ENCODE results near the gene RBM10. TPM values are rescaled to one million over a fixed set of nuclear protein-coding genes. Genes with fewer than 3 reads are reported as not detected.

RBM10 gene
- total RNA-seq, 1 donor from 2014 or later, result 74.6 TPM

- no peak for DNase-seq
- H3K36me3 Mint-ChIP-seq (ENCODE audit: unreplicated experiment), result no peaks in the 10 kb centered on the region
- no peak overlapping the region for H3K27ac Mint-ChIP-seq (ENCODE audit: unreplicated experiment)
- no peak overlapping the region for H3K4me3 Mint-ChIP-seq (ENCODE audit: unreplicated experiment)
- peaks cover 3% of the 10 kb centered on the region for H3K9me3 Mint-ChIP-seq (ENCODE audit: unreplicated experiment)
- H3K4me1 Mint-ChIP-seq (ENCODE audit: low read depth, unreplicated experiment), result no peaks in the 10 kb centered on the region
- TF ChIP-seq, protein P1, sequence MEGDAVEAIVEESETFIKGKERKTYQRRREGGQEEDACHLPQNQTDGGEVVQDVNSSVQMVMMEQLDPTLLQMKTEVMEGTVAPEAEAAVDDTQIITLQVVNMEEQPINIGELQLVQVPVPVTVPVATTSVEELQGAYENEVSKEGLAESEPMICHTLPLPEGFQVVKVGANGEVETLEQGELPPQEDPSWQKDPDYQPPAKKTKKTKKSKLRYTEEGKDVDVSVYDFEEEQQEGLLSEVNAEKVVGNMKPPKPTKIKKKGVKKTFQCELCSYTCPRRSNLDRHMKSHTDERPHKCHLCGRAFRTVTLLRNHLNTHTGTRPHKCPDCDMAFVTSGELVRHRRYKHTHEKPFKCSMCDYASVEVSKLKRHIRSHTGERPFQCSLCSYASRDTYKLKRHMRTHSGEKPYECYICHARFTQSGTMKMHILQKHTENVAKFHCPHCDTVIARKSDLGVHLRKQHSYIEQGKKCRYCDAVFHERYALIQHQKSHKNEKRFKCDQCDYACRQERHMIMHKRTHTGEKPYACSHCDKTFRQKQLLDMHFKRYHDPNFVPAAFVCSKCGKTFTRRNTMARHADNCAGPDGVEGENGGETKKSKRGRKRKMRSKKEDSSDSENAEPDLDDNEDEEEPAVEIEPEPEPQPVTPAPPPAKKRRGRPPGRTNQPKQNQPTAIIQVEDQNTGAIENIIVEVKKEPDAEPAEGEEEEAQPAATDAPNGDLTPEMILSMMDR (IDR thresholded peaks at IDR 0.05; ENCODE audit: partially characterized antibody, unreplicated experiment), result no peak
- peaks cover 3% of the 10 kb centered on the region for H3K27me3 Mint-ChIP-seq (ENCODE audit: unreplicated experiment)
Measured at GRCh38 chrX:47174376-47174775, 29.4 kb downstream of the RBM10 start.

DNA sequence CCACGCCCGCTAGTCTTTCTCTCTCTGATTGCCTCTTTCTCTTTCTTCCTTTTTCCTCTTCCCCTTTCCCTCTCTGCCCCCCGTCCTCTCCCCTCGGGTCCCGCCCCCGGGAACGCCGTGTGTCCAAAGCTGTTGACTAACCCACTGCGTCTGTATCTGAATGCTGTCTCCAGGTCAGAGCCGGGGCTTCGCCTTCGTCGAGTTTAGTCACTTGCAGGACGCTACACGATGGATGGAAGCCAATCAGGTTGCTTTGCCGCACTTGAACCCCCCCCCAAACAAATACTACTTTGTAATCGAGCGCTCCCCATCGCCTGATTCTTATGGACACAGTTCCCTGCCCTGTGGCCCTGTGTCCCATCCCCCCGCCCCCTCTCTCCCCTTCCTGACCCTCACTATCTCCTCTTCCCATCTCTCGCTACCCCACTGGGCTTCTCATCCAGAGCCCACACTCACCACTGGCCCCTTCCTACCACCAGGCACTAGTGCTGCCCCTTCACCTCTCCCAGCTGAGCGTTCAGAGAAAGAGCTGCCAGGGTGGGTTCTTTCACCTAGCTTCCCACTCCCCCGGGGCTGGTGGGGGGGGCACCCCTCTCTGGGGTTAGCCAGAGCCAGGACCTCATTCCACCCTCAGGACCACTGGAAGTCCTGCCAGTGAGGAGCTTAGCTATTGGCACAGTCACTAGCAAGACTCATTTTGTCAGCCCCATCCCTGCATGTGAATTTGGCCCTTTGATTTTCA, 30.0 kb downstream of the RBM10 start:
- no peaks in the 10 kb centered on the region for H3K36me3 Mint-ChIP-seq (ENCODE audit: unreplicated experiment)
- H3K9me3 Mint-ChIP-seq (ENCODE audit: unreplicated experiment), result peaks cover 3% of the 10 kb centered on the region

DNA sequence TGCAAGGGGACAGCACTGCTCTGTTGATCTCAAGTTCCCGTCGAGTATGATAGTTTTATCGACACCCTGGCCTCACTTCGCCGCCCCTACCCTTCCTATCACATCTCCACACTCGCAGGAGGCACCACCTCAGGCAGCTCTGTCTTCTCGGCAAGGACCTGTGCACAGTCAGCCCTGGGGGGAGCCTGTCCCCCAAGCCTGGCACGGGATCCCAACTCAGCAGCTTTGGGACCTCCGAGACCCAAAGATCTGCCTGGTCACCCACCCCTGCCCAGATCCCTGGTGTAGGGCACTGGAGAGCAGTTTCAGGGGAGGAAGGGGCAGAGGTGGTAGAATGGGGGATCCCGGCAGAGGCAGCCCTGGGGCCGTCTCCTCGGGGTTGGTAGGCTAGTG, 30.6 kb downstream of the RBM10 start:
- no peak for DNase-seq
- H3K27ac Mint-ChIP-seq (ENCODE audit: unreplicated experiment), result no peak overlapping the region
- peaks cover 4% of the 10 kb centered on the region for H3K27me3 Mint-ChIP-seq (ENCODE audit: unreplicated experiment)
- H3K9me3 Mint-ChIP-seq (ENCODE audit: unreplicated experiment), result peaks cover 3% of the 10 kb centered on the region
- H3K36me3 Mint-ChIP-seq (ENCODE audit: unreplicated experiment), result no peaks in the 10 kb centered on the region
- TF ChIP-seq, protein P1 (IDR thresholded peaks at IDR 0.05; ENCODE audit: partially characterized antibody, unreplicated experiment), result no peak
- no peaks in the 10 kb centered on the region for H3K4me1 Mint-ChIP-seq (ENCODE audit: low read depth, unreplicated experiment)
- no peak overlapping the region for H3K4me3 Mint-ChIP-seq (ENCODE audit: unreplicated experiment)

More for the DNA sequence above, 30.0 kb downstream of the RBM10 start:
- no peak for DNase-seq
- no peaks in the 10 kb centered on the region for H3K4me1 Mint-ChIP-seq (ENCODE audit: low read depth, unreplicated experiment)
- no peak overlapping the region for H3K27ac Mint-ChIP-seq (ENCODE audit: unreplicated experiment)
- no peak overlapping the region for H3K4me3 Mint-ChIP-seq (ENCODE audit: unreplicated experiment)
- TF ChIP-seq, protein P1 (IDR thresholded peaks at IDR 0.05; ENCODE audit: partially characterized antibody, unreplicated experiment), result no peak
- peaks cover 3% of the 10 kb centered on the region for H3K27me3 Mint-ChIP-seq (ENCODE audit: unreplicated experiment)

DNA sequence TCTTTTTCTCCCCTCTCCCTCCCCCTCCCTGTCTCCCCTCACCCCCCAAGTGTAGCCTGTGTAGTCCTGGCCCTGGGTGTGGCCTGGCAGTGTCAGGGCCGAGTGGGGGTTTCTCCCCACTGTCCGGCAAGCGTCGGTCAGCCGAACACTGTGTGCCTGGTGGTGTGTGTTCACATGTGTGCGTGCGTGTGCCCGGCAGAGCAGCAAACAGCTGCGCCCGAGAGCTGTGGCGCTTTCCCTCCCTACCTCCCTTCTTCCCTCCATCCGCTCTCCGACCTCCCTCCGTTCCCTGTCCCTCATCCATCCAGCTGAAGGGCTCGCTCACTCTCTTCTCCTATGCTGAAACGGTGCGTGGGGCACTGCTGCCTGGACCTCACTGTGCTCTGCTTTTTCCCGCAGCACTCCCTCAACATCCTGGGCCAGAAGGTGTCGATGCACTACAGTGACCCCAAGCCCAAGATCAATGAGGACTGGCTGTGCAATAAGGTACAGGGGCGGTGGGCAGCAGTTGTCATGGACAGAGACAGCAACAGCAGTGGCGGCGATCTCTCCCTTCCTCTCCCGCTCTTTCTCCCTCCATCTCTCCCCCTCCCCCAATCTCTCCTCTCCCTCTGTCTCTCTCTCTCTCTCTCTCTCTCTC, 31.2 kb downstream of the RBM10 start:
- peaks cover 4% of the 10 kb centered on the region for H3K27me3 Mint-ChIP-seq (ENCODE audit: unreplicated experiment)
- no peak overlapping the region for H3K4me3 Mint-ChIP-seq (ENCODE audit: unreplicated experiment)
- H3K9me3 Mint-ChIP-seq (ENCODE audit: unreplicated experiment), result peaks cover 3% of the 10 kb centered on the region
- no peaks in the 10 kb centered on the region for H3K36me3 Mint-ChIP-seq (ENCODE audit: unreplicated experiment)
- no peak for DNase-seq
- TF ChIP-seq, protein P1 (IDR thresholded peaks at IDR 0.05; ENCODE audit: partially characterized antibody, unreplicated experiment), result no peak
- no peak overlapping the region for H3K27ac Mint-ChIP-seq (ENCODE audit: unreplicated experiment)
- no peaks in the 10 kb centered on the region for H3K4me1 Mint-ChIP-seq (ENCODE audit: low read depth, unreplicated experiment)

- DNase-seq, result no peak
- Mint-ChIP-seq H3K9me3 (ENCODE audit: unreplicated experiment) (peaks cover 1% of the 10 kb centered on the region), H3K4me3 (ENCODE audit: unreplicated experiment) (no peak overlapping the region), H3K4me1 (ENCODE audit: low read depth, unreplicated experiment) (no peaks in the 10 kb centered on the region), H3K27me3 (ENCODE audit: unreplicated experiment) (peaks cover 4% of the 10 kb centered on the region), H3K27ac (ENCODE audit: unreplicated experiment) (no peak overlapping the region), H3K36me3 (ENCODE audit: unreplicated experiment) (no peaks in the 10 kb centered on the region)
- TF ChIP-seq, protein P1 (IDR thresholded peaks at IDR 0.05; ENCODE audit: partially characterized antibody, unreplicated experiment), result no peak
Measured at GRCh38 chrX:47177079-47177478, 32.1 kb downstream of the RBM10 start.

Measured in glutamatergic neuron (in vitro differentiated cells).